MV-4-11 (cell line): Measurements from ENCODE around the gene COL8A1.
A peak's percentile ranks its signal among the peaks of the same experiment; 100 is the strongest.
"Not testable (repeated sequence)": the region's sequence is repeated elsewhere in the genome, so short reads cannot be mapped to it uniquely, and the experiment has no call there.

Experiments used
- DNase-seq: peaks from one replicate; lab custom pipeline; 2025; lab: John Stamatoyannopoulos, UW

The COL8A1 gene

GRCh38 chr3:99638167-99638948 is at the start of gene COL8A1:
COL8A1 (plus strand) TSS chr3:99638594; CDS start chr3:99790683, 152,089 bp downstream.
- no peak for DNase-seq

DNA sequence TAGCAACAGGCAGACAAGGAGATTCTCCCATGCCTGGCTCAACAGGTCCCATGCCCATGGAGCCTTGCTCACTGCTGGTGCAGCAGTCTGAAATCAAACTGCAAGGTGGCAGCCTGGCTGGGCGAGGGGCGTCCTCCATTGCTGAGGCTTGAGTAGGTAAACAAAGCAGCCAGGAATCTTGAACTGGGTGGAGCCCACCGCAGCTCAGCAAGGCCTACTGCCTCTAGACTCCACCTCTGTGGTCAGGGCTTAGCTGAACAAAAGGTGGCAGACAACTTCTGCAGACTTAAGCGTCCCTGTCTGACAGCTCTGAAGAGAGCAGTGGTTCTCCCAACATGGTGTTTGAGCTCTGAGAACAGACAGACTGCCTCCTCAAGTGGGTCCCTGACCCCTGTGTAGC is 49.2 kb upstream of the COL8A1 start:
- DNase-seq: not testable (repeated sequence)

DNA sequence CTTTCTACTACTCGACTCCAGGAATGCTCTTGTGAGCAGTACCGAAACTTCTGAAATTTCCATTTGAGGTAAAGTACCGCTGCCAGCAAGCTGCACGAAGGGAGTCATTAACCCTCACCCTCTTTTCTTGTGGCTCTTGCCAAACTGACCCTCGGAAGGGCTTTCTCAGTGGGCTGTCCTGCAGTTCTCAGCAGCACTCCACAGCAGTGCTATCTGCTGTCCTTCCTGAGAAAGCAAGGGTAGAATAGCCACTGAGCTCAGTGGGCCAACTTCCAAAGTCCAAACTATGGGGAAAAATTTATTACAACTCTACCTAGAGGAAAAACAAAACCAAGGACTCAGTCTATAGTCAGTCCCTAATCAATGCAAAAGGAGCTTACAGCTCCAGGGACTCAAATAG is 38.5 kb upstream of the COL8A1 start:
- DNase-seq: no peak

DNA sequence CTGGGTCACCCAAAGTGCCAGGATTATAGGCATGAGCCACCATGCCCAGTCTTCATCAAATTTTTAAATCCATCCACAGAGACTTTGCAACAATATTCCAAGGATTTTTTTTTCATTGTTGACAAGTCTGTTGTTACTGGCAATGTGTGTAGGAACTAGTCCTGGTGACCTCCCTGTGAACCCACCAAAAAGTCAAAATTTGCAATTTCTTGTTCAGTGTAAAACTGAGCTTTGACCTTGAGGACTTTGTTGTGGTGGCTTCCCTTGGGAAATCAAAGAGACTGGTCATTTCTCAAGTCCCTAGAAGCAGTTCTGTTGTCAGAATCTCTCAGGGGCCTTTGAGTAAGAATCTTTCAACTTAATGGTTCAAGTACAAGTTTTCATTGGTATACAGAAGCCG is 36.9 kb upstream of the COL8A1 start:
- DNase-seq: no peak

GRCh38 chr3:99602183-99602582 is 36.2 kb upstream of the COL8A1 start:
- no peak for DNase-seq

- DNase-seq: no peak
Observed at GRCh38 chr3:99607151-99607550, 31.2 kb upstream of the COL8A1 start.

DNA sequence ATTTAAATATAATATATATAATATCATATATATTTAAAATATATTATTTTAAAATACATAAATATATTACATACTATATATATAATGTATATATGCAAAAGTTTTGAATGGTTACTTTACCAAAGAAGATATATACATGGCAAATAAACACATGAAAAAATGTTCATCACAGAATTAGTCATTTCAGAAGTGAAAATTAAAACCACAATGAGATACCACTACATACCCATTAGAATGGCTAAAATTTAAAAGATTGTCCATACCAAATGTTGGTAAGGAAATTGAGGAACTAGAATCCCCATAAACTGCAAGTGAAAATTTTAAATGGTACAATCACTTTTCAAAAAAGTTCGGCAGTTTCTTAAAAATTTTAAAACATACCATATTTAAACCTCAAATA is 23.6 kb upstream of the COL8A1 start:
- DNase-seq: no peak

DNA sequence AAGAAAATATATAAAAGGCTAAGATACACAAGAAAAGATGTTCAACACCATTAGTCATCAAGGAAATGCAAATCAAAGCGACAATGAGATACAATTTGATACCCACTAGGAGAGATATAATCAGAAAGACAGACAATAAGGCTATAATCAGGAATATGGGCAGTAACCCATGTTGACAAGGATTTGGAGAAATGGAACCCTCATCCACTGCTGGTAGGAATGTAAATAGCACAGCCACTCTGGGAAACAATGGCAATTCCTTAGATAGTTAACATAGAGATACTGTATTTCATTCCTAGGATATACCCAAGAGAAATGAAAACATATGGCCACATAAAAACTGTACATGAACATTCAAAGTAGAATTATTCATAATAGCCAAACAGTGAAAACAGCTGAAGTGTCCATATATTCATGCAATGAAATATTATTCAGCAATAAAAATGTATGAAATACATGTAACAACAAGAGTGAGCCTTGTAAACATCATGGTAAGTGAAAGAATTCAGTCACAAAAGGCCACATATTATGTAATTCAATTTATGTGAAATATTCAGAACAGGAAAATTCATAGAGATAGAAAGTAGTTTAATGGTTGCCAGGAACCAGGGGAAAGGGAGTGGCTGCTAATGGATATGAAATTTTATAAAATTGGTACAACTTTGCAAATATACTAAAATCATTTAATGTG is 18.2 kb upstream of the COL8A1 start:
- DNase-seq: no peak

DNA sequence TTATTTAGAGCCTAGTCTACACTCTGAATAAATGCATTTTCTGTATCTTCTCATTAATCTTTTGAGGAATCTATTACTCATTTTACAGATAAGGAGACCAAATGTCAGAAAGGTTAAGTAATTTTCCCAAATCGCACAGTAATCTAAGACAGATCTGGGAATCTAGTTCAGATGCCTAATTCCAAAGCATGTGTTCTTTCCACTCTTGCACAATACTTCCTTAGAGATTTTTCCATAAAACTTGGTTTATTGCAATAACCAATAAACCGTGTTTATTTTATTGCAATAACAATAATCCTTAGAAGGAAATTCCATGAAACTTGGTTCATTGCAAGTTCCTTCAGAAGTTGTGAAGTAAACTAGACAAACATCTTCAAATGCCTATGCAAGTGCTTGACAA is 17.4 kb upstream of the COL8A1 start:
- no peak for DNase-seq

GRCh38 chr3:99624496-99625236 is 13.7 kb upstream of the COL8A1 start:
- DNase-seq: peak; percentile 66

- DNase-seq: peak; percentile 68
Observed at GRCh38 chr3:99625237-99625622, 13.2 kb upstream of the COL8A1 start.

- DNase-seq: no peak
Observed at GRCh38 chr3:99625643-99626416, 12.6 kb upstream of the COL8A1 start.

- DNase-seq: peak; percentile 68
Observed at GRCh38 chr3:99626417-99626788, 12.0 kb upstream of the COL8A1 start.

DNA sequence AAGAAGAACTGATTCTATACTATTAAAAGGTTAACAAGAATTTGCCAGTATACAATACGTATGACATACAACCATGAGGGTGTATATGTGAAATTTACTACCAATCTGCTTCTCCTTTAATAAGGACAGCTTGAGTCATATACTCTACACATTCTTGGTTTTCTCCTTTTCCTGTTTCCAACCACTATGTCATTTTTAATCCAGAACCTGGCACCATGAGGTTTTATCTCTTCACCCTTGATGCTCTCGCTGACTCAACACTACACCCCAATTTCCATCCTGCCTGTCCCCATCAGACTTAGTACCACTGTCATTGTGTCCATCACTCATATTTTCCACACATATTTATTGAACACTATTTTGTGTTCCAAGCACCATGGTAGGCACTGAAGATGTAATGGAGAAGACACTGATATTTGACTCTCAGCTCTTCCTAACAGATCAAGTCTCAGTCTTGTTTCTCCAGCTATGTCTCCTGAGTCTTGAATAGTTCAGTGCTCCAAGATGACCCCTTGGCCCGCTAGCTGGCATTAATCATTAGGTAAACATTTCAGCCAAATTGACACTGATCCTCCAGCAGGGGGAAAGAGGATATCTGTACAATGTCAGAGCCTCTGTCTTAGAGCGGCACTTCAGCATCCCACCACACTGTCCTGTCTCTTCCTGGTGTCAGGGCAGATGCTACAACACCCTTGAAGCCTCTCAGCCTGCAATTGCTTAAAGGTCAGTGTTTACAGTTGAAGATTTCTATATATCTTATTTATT is 11.2 kb upstream of the COL8A1 start:
- peak; percentile 71 for DNase-seq

- DNase-seq: no peak
Observed at GRCh38 chr3:99630815-99631214, 7.6 kb upstream of the COL8A1 start.

DNA sequence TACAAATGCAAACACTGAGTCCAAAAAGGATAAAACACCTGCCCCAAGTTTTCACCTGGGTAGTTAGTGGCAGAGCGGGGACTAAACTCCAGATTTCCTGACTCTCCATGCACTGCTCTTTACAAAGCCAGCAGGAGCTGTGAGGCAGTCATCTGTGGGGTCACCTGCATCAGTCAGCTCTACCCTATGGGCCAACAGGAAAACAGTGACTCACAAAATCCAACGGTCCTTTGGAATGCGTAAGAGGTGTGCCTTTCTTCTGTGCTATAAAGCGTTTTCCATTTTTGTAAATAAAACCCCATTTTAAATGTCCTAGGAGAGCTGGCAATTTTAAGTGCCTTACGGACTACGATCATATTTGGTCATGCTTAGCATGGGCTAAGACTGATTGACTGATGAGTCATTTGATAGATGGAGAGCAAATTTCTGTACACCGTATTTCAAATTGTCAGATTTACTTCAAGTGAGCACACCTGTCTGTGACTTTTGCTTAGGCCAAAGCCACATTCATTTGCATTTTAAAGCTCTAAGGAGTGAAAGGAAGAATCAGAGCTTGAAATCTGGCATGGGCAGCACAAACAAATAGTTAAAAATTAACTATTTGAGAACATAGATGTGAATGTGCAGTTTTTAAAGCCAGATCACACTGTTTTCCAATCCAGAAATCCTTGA is 4.4 kb upstream of the COL8A1 start:
- no peak for DNase-seq

GRCh38 chr3:99634881-99635280 is 3.5 kb upstream of the COL8A1 start:
- DNase-seq: no peak

DNA sequence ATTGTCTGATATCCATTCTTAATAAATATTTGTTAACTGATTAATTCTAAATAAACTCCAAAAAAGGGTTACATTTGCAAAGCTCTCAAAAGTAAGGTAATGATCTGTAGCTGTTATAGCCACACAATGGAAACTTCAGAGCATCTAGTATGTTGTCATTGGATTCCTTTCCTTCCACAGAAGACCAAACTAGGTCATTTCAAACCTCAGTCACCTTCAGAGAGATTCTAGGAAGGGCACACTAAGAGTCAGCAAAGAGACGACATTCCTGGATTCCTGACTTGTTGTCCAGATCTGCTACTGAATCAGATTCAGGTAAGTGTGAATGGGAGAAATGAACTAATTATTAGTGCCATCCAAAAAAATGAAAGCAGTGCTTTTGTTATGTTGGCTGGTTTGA is 3.0 kb upstream of the COL8A1 start:
- no peak for DNase-seq

- no peak for DNase-seq
Observed at GRCh38 chr3:99637016-99637367, 1.4 kb upstream of the COL8A1 start.

DNA sequence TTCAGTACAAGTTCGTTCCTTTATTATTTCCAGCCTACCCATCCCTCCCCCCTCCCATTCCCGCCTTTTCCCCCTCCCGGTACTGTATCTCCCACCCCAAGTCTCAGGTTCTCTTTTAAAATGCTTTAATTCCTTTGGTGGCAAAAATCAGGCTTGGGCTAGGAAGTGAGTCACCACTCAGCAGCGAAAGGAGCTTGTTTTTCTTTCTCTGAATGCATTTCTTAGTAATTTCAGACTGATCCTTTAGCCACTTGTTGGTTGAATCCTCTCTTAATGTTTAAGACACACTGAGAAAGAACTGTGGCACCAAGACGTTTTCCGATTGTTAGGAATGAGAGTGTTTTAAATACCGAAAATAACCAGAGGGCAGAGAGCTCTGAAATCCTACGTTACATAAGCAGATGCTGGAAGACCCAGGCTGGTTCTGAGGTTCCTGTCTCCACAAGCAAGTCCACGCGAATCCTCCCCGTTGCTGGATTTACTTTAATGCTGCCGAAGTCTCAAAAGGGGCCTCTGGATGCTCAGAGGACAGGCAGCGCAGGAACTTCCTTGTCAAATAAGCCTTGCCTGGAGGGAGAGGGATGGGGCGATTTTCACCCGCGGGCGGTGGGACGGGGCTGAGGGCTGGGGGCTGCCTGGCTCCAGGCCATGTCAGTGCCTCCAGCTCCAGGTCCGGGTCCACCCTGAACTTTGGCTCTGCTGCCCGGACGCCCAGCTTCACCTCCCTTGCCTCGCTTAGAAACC is 854 bp upstream of the COL8A1 start:
- no peak for DNase-seq
